GM12801 (cell line): ENCODE results near the gene UGT1A8.

Experiments
- CTCF ChIP-seq: IDR thresholded peaks from one replicate; pipeline ENCODE4 v1.5.1; 2011; ENCODE audit warnings: control low read depth; ENCODE audit not compliant: insufficient read length; ENCODE audit errors: extremely low read depth

The UGT1A8 gene

GRCh38 chr2:233706720-233707119 lies 89.3 kb downstream of the UGT1A8 start:
- TF ChIP-seq CTCF, result no peak

GRCh38 chr2:233707940-233708644 lies 90.7 kb downstream of the UGT1A8 start:
- no peak for TF ChIP-seq CTCF

- no peak for TF ChIP-seq CTCF
Measured at GRCh38 chr2:233708942-233709341, 91.5 kb downstream of the UGT1A8 start.

- TF ChIP-seq CTCF, result no peak
Measured at GRCh38 chr2:233711312-233712008, 94.0 kb downstream of the UGT1A8 start.

DNA sequence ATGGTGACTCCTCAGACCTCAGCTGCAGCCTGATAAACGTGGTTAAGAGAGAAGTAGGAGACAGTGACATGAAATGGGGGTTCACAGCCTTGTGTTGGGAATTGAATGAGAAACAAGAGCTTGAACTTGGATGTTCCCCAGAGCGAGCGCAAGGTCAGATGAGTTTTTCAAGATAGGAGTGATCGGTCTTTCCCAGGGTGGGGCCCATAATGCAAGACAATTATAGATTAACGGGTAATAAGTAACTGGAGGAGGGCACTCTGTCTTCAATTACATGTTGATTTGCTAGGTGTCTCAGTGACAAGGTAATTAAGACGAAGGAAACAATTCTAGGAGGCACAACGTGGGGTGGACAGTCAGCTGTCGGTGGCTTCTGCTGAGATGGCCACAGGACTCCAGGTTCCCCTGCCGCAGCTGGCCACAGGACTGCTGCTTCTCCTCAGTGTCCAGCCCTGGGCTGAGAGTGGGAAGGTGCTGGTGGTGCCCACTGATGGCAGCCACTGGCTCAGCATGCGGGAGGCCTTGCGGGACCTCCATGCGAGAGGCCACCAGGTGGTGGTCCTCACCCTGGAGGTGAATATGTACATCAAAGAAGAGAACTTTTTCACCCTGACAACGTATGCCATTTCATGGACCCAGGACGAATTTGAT lies 95.3 kb downstream of the UGT1A8 start, which contains the start of gene UGT1A5:
Gene UGT1A5, plus strand, starts transcription at position 297 of the 651 bp plus-strand sequence. Its CDS starts 85 bp downstream, at position 382.
- no peak for TF ChIP-seq CTCF

DNA sequence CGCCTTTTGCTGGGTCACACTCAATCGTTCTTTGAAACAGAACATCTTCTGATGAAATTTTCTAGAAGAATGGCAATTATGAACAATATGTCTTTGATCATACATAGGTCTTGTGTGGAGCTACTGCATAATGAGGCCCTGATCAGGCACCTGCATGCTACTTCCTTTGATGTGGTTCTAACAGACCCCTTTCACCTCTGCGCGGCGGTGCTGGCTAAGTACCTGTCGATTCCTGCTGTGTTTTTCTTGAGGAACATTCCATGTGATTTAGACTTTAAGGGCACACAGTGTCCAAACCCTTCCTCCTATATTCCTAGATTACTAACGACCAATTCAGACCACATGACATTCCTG lies 95.8 kb downstream of the UGT1A8 start:
- TF ChIP-seq CTCF, result no peak

GRCh38 chr2:233714121-233714520 lies 96.7 kb downstream of the UGT1A8 start:
- no peak for TF ChIP-seq CTCF
